ENCODE results near the gene SP3. TPM values are rescaled to one million over a fixed set of nuclear protein-coding genes. Genes with fewer than 3 reads are reported as not detected.

SP3 gene
- total RNA-seq, 1 donor from 2014 or later: 36.7 TPM

- no peak for DNase-seq
- ATAC-seq: peak; percentile 34
- intact Hi-C loops (cut with micrococcal nuclease): no loop called here
Observed at GRCh38 chr2:173998386-173998785, 33.2 kb upstream of the SP3 start.

GRCh38 chr2:173997753-173998152, 32.6 kb upstream of the SP3 start:
- DNase-seq: no peak
- no peak for ATAC-seq
- intact Hi-C loops (cut with micrococcal nuclease): no loop called here

- ATAC-seq (peak; percentile 96), DNase-seq (peak; percentile 81)
- intact Hi-C loops (cut with micrococcal nuclease): no loop called here
Observed at GRCh38 chr2:173997269-173997668, 32.1 kb upstream of the SP3 start.

GRCh38 chr2:173996766-173997165, 31.6 kb upstream of the SP3 start:
- ATAC-seq (no peak), DNase-seq (no peak)
- intact Hi-C loops (cut with micrococcal nuclease): no loop called here

- intact Hi-C loops (cut with micrococcal nuclease): no loop called here
- ATAC-seq: no peak
Observed at GRCh38 chr2:173993459-173993858, 28.3 kb upstream of the SP3 start.

GRCh38 chr2:173991856-173992588, 26.8 kb upstream of the SP3 start:
- ATAC-seq (peak; percentile 66), DNase-seq (peak; percentile 89)
- intact Hi-C loops (cut with micrococcal nuclease): no loop called here

More at GRCh38 chr2:173993459-173993858, 28.3 kb upstream of the SP3 start:
- no peak for DNase-seq

GRCh38 chr2:173990970-173991819, 26.0 kb upstream of the SP3 start:
- DNase-seq (peak; percentile 89), ATAC-seq (peak; percentile 81)
- intact Hi-C loops (cut with micrococcal nuclease): no loop called here

GRCh38 chr2:173990245-173990644, 25.1 kb upstream of the SP3 start:
- no peak for DNase-seq
- peak; percentile 69 for ATAC-seq
- intact Hi-C loops (cut with micrococcal nuclease): no loop called here

- no peak for DNase-seq
- peak; percentile 4 for ATAC-seq
- intact Hi-C loops (cut with micrococcal nuclease): no loop called here
Observed at GRCh38 chr2:173989884-173990215, 24.7 kb upstream of the SP3 start.

- ATAC-seq (peak; percentile 25), DNase-seq (no peak)
- intact Hi-C loops (cut with micrococcal nuclease): no loop called here
Observed at GRCh38 chr2:173989160-173989883, 24.1 kb upstream of the SP3 start.

GRCh38 chr2:173986805-173987204, 21.6 kb upstream of the SP3 start:
- DNase-seq: no peak
- intact Hi-C loops (cut with micrococcal nuclease): no loop called here
- peak; percentile 53 for ATAC-seq

GRCh38 chr2:173985605-173985992, 20.4 kb upstream of the SP3 start:
- intact Hi-C loops (cut with micrococcal nuclease): no loop called here
- no peak for DNase-seq
- ATAC-seq: no peak

- ATAC-seq: no peak
- DNase-seq: no peak
Observed at GRCh38 chr2:173984866-173985604, 19.9 kb upstream of the SP3 start.

GRCh38 chr2:173983391-173983871, 18.3 kb upstream of the SP3 start:
- ATAC-seq: no peak
- intact Hi-C loops (cut with micrococcal nuclease): no loop called here
- DNase-seq: no peak

More at GRCh38 chr2:173984866-173985604, 19.9 kb upstream of the SP3 start:
- intact Hi-C loops (cut with micrococcal nuclease): no loop called here

GRCh38 chr2:173982918-173983317, 17.7 kb upstream of the SP3 start:
- peak; percentile 62 for DNase-seq
- ATAC-seq: peak; percentile 50
- intact Hi-C loops (cut with micrococcal nuclease): no loop called here

- ATAC-seq: no peak
- no peak for DNase-seq
- intact Hi-C loops (cut with micrococcal nuclease): no loop called here
Observed at GRCh38 chr2:173982182-173982714, 17.1 kb upstream of the SP3 start.

GRCh38 chr2:173981520-173981919, 16.3 kb upstream of the SP3 start:
- no peak for DNase-seq
- intact Hi-C loops (cut with micrococcal nuclease): no loop called here
- ATAC-seq: no peak

- intact Hi-C loops (cut with micrococcal nuclease): no loop called here
- ATAC-seq (peak; percentile 86), DNase-seq (no peak)
Observed at GRCh38 chr2:173979751-173980351, 14.7 kb upstream of the SP3 start.

Measured in left ventricle myocardium superior (tissue), 1 donor.